ENCODE measurements around the gene LGI2.
"Not testable (repeated sequence)": the region's sequence is repeated elsewhere in the genome, so short reads cannot be mapped to it uniquely, and the experiment has no call there.

LGI2 gene

DNA sequence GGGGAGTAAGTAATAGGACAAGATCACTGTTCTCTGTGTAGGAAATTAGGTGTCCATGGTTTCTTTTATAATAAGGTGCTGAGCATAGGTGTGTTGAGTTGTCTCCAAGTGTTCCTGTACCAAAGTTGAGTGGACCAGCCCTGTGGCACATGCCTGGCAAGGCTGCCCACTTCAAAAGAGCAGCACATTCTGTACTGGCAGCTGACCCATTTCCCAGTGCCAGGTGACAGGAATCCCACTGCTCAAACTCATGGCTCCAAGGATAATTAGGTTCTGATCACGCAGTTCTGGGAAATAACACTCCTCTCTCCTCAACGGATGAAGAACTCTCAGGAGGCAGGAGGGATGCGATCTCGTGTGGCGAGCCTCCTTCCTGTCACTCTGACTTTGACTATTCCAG lies 12.8 kb upstream of the LGI2 start:
- DNase-seq = no peak

DNA sequence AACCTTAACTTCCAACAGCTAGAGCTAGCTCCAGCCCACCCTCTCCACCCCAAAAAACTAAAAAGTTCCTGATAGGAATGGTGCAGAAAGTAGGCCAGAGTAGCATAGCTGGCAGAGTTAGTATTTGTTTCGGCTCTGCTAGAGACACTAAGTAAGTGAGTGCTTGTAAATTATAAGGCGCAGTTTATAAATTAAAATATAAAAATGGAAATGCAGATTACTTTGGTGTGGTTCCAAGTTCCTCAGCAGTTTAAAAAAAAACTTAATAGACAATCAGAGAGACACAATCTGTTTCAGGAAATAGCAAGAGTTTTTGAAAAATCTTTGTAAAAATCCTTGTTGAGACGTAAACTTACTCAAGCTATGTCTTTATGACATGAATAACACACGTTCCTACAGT lies 2.8 kb upstream of the LGI2 start:
- DNase-seq = no peak

DNA sequence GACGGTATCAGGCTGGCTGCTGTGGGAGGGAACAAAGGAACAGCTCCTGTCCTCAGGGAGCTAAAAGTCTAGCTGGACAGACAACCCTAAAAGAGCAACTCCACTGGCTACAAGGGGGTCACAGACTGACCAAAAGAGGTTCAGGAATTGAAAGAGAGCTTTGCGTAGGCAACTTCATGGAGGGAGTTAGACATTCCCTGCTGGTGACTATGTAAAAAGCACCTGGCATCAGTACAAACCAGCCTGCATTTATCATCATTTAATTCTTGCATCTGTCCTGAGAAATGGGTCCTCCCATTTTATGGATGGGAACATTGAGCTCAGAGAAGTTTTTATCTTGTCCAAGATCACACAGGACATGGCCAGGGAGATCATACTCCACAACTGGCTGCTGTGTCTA lies 1.4 kb upstream of the LGI2 start:
- DNase-seq = no peak

DNA sequence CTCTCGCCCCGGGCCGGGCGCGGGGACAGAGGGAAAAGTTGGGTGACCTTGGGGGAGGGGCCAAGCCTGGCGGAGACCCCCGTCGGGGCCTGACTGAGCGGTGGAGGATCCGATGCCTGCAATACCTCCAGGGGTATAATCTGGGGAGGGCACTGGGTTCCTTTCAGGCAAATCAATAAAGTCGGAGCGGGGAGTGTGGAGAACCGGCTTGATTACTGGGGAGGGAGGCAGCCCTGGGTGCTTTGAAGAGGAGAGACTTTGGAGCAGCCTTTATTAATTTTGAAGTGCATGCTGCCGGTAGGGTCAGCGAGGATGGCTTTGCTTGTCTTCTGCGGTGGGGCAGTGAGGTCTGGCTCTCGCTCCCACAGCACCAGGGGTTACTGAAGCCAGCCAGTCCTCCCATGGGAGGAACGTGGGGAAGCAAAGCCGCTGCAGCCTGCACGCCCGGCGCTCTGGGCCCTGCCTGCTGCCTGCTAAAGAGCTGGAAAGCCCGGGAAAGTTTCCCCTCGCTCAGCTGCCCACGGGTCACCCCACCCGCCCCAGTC lies 403 bp upstream of the LGI2 start:
- DNase-seq = peak; percentile 42

DNA sequence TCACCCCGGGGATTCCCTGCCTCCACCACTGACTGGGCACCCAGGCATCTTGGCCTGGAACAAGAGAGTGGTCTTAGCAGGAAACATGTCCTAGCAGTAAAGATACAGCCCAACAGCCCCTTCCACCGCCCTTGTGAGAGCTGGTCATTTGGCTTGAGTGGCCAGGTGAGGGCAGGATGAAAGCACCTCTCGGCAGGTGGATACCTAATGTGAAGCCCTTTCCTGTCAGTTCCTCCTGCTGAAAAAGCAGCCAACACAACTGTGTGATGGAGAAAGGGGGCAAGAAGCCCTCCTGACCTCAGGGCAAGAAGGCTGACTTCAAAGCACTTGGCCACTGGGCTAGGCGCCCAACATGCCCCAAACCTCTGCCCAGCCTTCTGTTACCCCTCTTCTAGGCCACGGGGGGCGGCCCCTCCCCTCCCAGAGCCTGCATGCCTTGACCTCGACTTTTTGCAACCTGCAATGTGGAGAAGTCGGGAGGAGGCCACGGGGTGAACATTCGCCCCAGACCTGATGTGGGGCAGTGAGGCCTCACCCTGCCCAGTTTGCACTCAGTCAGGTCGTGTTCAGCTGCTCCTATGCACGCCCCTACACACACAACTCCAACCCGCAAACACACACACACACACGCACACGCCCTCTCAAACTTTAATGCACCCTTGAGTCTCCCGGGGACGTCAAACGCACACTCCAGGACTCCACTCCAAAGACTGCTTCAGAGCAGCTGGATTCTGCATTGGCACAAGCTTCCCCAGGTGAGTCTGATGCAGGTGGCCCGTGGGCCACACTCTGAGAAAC lies 1.1 kb downstream of the LGI2 start:
- DNase-seq = peak; percentile 15

DNA sequence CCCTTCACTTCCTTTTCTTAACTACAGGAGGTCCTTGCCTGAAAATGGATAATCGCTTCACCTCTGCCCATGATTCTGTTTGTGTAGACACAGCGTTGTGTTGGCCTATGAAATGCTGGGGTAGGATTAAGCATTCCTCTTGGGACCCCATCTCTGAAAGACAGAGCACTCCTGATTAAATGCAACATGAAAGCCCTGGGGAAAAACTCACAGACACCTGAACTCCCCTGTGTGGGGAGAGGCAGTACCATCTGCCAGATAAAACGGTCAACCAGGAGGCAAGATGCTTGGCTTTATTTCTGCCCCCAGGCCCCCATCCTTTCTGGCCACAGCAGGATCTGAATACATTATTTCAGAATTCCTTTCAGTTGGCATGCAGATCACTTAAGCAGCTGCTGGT lies 1.9 kb downstream of the LGI2 start:
- DNase-seq = no peak

DNA sequence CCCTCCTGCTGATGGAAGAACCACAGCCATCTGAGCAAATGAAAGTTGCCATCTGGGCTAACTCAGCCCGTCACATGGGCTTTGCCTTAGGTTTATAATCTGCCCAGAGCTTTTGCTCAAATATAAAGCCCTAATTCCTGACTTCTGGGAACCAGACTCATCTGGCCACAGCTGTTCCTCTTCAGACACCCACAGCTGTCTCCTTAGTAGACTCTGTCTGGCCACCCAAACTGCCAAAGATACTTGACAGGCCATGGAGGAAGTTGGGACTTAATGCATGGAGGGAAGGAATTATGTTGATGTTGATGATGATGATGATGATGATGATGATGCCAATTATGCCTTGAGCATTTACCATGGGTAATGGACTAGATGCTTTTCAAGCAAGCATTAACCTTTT lies 8.0 kb downstream of the LGI2 start:
- no peak for DNase-seq

DNA sequence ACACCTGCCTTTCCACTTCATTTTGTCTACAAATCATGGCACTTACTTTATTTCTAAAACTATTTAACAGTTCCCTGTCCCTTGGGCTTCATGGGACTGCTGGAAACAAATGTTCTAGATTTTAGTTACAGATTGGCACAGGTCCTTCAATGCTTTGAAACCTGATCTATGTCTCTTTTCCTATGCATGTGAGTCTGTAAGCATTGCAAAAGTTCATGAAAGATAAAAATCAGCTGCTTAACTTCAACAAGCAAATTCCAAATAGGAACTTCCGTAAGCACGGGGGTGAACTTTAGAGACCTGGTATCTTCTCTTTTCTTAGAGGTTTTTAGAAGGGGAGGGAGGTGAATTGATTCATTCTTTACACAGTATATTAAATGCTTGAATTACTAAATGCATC lies 9.5 kb downstream of the LGI2 start:
- no peak for DNase-seq

DNA sequence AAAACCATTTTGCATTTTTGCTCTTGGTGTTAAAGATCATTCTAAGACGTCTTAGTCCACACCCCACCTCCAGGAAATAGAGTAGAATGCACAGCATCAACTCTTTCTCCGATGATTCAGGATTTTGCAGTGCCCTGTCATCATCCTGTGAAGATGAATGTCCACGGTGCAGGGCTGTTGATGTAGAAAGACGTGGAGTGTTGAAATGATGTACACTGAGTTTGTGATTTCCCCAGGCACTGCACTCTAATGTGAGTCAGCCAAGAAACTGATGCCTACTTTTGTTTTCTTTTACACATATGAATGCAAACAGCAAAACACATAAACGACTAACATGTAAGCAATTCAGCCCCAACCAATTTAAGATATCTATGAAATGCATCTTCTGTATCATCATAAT lies 10.5 kb downstream of the LGI2 start:
- DNase-seq = no peak

DNA sequence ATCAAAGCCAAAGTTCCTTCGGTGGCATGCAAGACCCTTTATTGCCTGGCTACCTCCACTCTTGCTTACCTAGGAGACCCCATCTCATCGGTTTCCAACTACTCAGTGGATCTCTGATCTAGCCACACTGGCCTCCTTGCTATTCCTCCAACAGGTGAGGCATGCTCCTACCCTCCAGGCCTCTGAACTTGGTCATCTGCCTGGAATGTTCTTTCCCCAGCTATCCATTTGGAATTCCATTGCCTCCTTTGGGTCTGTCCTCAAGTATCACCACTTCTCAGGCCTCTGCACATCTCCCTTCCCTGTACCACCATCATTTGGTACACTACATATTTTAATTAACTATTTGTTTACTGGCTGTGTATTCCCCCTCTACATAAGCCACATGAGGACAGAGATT lies 11.2 kb downstream of the LGI2 start:
- DNase-seq = no peak

DNA sequence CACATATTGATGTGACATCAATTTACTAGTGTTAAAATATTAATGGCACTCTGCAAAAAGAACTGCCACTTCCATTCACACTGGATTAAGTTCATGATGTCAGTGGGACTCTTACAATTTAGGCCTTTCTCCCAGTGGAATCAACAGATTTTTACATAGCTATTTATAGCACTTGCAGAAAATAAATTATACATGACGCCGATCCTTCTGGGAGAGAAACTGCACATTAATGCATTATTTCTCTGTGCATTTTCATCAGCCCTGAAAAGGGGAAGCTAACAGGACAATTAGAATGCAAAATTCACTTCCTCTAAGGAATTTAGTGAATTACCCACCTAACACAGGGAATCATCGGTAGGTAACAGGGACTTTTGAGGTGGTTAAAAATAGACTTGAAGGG lies 15.7 kb downstream of the LGI2 start:
- DNase-seq = no peak

DNA sequence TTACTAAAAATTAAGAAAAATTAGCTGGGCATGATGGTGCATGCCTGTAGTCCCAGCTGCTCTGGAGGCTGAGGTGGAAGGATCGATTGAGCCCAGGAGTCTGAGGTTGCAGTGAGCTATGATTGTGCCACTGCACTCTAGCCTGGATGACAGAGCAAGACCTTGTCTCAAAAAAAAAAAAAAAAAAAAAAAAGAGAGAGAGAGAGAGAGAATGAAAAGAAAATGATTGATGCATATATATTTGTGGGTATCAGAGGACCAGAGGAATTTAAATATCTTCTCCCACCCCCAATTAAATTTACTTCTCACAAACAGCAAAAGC lies 16.1 kb downstream of the LGI2 start:
- DNase-seq = not testable (repeated sequence)

DNA sequence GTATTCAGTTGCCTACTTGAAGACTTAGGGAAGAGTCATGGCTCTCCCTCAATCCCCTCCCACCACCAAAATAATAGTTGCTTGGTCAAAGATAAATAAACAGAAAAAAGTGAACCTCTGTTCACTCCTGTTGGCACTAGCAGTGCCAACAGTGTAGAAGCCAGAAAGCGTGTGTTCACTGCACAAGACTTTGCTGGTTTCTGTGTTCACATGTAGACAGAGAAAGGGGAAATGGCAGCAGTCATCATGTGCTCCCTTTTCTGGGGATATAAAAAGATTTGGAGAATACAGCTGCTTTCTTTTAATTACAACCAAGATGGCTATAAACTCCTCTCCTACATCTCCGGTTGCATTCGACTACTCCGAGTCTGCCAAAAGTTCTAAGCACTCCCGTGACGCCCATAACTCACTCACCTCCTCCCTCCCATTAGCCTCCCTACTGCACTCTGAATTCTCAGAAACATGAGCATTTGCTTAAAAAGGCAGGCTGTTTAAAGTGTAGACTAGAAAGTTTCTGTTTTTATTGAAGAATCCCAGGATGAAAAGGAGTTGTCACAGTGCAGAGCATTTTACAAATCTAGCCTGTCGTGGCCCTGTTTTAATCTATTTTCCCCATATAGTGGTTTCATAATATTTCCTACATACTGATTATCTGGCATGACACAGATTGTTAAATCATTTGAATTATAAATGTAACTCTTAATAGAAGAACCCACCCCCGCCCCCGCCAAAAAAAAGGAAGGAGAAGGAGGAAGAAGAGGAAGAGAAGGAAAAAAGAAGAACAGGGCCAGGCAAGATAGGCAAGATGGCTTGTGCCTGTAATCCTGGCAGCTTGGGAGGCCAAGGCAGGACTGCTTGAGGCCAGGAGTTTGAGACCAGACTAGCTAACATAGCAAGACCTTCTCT lies 16.7 kb downstream of the LGI2 start:
- DNase-seq = no peak

DNA sequence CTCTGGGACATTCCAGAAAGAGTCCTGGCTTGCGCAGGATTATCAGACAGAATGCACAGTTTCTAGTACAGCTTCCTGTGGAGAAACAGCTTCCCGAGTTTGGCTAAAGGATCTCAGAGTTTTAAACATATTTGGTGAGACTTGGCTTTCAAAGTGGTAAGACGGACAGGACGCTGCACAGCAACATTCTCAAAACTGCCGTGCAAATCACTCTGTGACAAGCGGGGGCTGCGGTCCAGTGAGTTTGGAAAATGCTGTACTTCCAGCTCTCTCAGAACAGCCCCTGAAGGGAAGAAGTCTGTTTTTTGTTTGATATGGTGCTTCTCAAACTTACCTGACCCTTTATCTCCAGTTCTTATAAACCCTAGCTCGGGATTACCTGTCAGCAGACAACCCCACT lies 18.1 kb downstream of the LGI2 start:
- no peak for DNase-seq

DNA sequence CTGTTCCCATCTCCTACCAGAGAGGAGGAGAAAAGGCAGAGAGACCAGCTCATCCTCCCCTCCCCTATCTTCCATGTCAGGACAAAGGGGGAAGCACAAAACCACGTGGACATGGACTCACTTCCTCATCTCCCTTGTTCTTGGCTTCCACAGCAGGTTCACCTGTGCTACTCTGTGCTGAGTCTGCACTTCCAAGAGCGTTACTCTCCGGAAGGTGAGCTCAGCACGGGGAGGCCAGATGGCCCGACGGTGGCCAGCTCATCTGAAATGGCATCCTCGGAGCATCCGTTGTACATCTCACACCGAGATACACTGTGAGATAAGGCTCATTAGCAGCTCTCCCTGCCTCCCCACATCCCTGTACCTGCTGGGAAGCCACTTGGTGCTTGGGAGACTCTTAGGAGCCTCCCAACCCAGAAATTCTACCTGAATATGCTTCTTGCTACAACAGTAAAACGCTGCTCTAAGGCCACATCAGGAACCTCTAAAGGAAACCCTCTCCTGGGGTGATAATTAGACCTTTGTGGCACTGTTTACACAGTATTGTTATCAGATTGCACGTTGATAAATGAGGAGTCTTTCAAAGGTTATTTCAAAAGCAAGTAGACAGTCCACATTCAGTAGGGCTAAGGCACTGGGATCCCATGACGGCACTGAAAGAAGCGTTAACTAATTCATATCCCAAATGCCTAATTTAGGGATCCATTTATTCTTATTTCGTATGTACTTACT lies 19.4 kb downstream of the LGI2 start:
- peak; percentile 60 for DNase-seq

DNA sequence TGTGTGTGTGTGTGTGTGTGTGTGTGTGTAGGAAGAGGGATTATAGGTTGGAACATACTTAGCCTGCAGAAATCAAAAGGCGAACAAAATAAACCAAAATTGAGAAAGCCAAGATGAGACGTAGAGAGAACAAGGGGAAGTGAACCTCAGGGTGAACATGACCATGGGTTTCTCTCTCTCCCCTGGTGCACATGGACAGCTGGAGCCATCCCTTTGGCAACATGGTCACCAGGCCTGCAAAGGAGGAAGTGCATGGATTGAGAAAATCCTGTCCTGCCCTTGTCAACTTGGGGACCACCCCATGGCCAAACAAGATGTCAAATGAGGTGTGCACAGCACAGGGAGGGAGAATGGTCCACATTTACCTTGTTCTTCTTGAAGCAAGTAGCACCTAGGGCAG lies 23.1 kb downstream of the LGI2 start:
- DNase-seq = no peak

DNA sequence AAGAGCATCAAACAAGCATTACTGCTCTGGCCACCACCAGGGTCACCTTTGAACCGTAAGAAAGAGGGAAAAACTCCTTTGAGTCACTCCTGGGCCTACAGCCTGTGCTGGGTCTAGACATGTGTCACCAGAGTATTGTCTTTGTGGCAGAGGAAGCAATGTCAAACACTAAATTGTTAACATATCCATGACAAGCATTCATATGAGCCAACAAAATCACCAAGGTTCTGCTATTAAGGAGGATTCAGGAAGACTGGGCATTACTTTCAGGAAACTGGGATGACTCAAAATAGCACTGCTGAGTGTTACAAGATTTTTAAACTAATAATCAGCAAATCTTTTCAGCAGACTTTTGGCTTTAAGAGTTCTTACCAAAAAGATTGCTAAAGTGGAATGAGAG lies 28.1 kb downstream of the LGI2 start:
- no peak for DNase-seq

DNA sequence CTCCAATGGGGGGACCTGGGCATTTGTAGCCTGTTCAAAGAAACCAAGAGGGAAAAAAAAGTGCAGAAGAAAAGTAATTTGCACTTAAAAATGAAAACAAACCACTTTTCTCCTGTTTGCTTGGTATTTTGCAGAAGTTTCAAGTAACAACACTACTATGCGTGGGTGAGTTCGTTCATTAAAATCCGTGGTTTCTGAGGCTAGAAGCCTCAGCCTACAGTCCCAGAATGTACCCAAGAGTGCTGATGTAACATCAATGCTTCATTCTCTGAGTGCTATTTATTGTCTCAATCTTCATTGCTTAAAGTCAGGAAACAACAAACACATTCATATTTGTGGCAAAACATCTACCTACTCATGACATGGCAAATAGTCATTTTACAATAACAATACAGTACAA lies 29.2 kb downstream of the LGI2 start:
- no peak for DNase-seq

DNA sequence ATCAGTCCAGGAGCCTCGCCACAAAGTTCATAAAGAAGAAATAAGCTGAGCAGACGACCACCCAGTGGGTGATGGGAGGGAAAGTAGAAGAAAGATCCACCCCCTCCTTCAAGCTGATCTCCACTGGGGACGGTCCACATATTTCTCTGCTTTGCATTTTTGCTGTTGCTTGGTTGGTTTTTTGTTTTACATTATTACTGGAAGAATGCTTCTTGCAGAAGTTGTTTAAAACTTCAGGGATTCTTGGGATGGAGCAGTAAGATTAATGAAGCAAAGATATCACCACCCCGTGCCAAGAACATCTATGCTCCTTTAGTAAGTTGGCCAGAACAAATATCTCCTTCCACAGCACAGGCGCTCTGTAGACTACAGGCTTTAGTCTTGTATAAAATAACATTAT lies 30.1 kb downstream of the LGI2 start:
- no peak for DNase-seq

DNA sequence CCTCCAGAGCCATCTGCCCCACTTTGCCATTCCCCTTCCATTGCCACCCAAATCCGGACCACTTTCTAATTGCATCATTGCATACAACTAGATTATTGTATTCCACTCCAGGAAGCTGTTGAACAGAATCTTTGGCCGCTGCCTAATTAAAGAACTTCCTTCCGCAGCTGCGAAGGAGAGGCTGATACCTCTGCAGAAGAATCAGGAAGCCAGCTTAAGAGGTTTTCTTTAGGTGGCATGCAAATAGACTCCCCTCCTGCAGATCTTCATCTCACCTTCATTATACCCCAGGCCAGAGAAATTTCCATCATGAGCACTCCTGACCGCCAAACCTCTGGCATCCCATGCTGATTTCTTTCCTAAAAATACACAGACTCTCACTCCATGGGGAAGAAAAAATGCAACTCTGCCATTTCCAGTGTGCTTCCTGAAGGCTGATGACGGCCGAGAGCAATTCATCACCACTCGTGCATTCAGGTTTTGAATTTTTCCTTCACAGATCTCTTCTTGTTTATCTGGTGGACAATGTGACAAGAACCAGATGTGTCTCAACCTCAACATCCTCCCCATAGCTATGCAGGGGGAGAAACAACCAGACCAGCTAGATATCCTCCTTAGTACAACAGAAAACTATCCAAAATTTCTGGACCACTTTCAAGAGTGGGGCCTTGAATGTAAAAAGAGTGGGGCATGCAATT lies 31.2 kb downstream of the LGI2 start:
- DNase-seq = no peak

DNA sequence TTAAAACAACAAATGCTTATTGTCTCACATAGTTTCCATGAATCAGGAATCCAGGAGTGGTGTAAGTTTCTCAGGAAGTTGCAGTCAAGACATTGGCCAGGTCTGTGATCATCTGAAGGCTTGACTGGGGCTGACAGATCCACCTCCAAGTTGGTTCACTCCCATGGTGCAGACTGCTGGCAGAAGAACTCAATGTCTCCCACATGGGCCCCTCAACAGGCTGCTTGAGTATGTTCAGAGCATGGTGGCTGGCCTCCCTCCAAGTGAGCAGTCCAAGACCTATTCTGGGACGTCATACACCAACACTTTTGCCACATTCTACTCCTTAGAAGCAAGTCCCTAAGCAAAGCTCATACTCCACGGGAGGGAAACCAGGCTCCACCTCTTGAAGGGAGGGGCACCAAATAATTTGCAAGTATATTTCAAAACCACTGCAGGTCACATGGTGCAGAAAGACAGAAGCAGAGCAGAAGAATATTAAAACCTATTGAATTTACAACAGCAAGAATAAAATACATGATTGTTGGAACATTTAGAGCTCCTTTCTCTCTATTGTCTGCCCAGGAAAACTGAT lies 35.3 kb downstream of the LGI2 start:
- DNase-seq = no peak

DNA sequence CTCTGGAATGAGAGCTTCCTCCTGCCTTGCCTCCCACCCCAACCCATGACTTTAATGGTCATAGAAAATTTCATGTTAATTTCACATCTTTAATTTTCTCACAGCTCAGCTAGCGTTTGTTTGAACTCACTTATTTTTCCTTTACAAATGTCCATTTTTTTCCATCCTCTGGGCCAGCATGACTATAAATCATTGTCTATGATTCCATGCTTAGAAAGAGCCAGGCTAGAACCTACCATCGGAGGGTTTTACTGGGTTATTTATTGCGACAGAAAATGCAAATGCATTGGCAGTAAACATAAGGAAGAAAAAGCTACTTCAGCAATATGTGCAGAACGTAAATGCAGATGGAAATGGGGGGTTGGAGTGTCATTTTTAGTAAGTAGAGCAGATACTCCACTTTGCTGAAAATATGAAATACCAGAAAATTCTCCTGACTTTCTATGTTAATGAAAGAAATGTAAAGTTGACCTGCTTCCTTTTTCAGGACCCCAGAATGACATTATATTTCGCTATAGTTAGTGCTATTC lies 37.1 kb downstream of the LGI2 start:
- DNase-seq = no peak
